HG03354 (cell line): Measurements from ENCODE around the gene FGFRL1.
"Not testable (repeated sequence)": the region's sequence is repeated elsewhere in the genome, so short reads cannot be mapped to it uniquely, and the experiment has no call there.

Experiments
- ATAC-seq: cut with Tn5 transposase; IDR thresholded peaks from one replicate; pipeline ENCODE4 v1.9.1; 2021; ENCODE audit warnings: mild to moderate bottlenecking; ENCODE audit not compliant: unreplicated experiment, poor library complexity, severe bottlenecking

The FGFRL1 gene

GRCh38 chr4:991451-992296 lies 19.8 kb upstream of the FGFRL1 start:
- ATAC-seq: no peak

DNA sequence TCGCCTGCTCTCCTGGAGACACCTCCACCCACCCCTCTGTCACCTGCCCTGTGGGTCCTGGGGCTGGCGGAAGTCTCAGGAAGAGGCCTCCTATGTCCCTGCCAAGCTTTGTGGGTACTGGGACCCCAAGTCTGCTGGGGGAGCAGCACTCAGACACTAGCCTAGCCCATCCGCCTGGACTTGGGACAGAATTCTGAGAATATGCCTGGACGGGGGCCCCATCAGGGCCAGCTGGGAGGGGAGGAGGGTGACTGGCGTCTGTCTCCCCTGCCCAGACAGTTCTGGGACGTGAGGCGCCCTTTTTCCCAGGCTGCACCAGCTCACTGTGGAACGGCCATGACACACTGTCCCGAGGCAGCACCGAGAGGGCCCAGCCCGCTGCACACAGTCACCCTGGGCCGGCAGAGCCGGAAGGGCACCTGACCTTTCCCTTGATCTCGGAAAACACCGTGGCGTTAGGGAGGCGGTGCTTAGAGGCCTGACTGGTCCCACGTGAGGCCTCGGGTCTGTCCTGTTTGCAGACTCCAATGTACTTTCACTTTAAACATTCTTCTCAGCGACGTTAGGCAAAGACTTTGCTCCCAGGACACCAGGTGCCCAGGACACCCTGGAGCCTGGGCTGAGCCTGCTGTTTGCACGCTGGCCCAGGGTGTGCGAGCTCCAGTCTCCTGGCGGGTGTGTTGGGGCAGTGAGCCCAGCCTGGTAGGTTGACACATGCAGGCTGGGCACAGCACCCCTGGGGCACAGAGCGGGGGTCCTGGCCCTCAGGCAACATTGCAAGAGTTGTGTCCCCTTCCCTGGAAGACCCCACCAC lies 18.9 kb upstream of the FGFRL1 start:
- no peak for ATAC-seq

- ATAC-seq: no peak
Measured at GRCh38 chr4:993111-994029, 18.1 kb upstream of the FGFRL1 start, which contains the start of gene SLC26A1. Gene SLC26A1 (minus strand): TSS chr4:993404. CDS start chr4:991703, 1,701 bp downstream.

DNA sequence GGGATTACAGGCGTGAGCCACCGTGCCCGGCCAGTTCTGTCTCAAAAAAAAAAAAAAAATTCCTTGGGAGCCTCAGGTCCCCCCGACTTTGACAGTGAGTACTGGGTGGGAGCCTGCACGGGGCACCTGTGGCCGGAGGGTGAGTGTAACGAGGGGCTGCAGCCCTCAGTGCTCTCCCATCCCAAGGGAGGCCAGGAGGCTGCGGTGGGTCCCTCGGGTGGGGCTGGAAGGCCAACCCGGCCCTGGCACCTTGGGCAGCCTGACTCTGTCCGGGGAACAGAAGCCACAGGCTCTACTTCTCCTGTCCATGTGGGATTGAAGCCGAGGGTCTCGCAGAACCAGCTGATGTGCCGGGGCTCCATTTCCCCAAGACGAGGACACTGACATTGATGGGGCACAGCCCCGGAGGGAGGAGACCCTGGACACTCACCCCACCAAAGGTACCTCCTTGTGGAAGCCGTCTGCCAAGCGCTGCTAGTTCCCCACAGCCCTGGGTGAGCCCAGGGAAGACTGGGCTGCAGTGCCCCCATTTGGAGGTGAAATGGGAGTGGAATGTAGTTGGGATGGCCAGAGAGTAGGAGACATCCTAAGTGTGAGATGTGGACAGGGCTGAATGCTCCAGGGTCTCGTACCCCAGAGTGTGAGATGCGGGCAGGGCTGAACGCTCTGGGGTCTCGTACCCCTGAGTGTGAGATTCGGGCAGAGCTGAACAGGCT lies 16.0 kb upstream of the FGFRL1 start:
- ATAC-seq: no peak

- no peak for ATAC-seq
Measured at GRCh38 chr4:996030-996996, 15.1 kb upstream of the FGFRL1 start.

DNA sequence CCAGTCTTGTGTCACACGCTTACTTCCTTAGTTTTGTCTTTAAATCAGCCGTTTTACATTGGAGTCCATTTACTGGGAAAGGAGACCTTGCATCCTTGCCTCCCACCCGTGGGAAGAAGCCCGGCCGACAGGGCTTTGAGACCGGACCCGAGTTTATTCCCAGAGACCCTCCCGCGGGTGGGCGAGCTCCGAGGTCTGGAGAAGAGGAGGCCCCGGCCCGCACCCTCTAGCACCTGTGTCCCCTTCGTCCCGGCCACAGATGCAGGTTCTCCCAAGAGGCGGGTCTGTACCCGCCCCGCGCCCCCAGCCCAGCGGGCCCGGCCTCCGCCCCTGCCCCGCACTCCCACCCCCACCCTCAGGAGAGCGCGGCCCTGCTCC lies 14.4 kb upstream of the FGFRL1 start:
- no peak for ATAC-seq

GRCh38 chr4:997375-998071 lies 13.9 kb upstream of the FGFRL1 start:
- no peak for ATAC-seq

DNA sequence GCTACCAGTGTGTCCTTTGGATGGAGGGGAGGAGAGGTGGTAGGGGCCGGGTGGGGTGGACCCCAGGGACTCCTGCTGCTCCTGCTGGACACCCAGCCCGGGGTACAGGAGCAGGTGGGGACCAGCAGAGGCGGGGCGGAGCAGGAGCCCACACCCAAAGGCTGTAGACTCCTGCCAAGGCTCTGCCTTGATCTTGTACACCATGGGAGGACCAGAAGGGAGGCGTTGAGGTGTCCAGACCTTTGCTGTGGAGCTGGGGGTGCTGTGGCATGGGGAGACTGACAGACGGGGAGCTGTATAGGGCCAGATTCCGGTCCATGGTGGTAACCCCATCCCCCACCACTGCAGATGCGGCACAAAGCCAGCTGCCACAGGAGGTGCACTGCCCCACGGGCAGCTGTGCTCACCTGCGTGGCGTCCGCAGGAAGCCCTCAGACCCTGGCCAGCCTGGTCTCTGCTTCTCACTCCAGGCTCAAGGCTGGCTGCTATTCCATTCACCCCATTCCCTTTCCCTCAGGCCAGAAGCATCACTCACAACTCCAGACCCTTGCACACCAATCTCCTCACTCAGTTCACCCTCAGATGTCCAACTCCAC lies 13.2 kb upstream of the FGFRL1 start:
- ATAC-seq: no peak

DNA sequence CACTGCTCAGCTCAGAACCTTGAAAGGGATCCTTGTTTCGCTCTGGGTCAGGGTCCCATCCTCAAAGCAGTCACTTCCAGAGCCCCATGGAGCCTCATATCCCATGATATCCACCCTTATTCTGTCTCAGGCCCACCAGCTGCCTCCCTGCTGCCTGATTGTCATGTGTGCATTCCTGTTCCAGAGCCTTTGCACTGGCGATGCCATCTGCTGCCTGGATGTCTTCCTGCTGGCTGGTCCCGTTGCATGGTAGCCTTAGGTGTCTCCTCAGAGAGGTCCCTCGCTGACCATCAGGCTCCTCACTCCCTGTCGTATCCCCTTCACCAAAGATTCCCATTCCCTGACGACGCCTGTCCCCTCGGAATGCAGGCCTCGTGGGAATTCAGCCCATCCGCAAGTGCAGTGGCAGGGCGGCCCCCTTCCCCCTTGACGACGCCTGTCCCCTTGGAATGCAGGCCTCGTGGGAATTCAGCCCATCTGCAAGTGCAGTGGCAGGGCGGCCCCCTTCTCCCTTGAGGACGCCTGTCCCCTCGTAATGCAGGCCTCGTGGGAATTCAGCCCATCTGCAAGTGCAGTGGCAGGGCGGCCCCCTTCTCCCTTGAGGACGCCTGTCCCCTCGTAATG lies 12.1 kb upstream of the FGFRL1 start:
- not testable (repeated sequence) for ATAC-seq

DNA sequence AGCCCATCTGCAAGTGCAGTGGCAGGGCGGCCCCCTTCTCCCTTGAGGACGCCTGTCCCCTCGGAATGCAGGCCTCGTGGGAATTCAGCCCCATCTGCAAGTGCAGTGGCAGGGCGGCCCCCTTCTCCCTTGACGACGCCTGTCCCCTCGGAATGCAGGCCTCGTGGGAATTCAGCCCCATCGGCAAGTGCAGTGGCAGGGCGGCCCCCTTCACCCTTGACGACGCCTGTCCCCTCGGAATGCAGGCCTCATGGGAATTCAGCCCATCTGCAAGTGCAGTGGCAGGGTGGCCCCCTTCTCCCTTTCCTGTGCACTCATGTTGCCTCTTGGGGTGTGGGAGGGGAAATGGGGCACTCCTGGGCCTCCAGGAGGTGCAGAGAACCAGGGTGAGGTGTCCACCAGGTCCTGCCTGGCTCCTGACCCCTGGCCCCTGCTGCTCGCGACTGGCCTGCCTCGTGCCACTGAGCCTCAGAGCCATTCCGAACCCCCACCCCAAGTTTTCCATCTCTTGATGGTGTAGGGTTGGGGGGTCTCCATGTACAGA lies 11.5 kb upstream of the FGFRL1 start:
- ATAC-seq: no peak

GRCh38 chr4:1000686-1001260 lies 10.7 kb upstream of the FGFRL1 start:
- no peak for ATAC-seq

DNA sequence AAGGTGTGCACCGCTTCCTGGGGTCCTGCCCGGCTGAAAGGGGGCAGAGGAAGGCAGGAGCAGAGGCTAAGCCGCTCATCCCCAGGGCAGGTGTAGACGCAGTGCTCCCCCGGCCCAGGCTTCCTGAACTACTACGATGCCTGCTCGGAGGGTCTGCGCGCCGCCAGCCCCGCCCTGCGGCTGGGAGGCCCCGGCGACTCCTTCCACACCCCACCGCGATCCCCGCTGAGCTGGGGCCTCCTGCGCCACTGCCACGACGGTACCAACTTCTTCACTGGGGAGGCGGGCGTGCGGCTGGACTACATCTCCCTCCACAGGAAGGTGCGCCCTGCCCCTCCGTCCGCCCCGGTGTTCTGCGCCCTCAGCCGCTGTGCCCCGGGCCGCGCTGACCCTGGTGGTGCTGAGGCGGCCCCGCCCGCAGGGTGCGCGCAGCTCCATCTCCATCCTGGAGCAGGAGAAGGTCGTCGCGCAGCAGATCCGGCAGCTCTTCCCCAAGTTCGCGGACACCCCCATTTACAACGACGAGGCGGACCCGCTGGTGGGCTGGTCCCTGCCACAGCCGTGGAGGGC lies 9.8 kb upstream of the FGFRL1 start:
- ATAC-seq: no peak

GRCh38 chr4:1002131-1002630 lies 9.2 kb upstream of the FGFRL1 start:
- no peak for ATAC-seq

- ATAC-seq: no peak
Measured at GRCh38 chr4:1002631-1003251, 8.7 kb upstream of the FGFRL1 start.
